WTC11 (cell line): ENCODE results near the gene NPTN. TPM values are rescaled to one million over a fixed set of nuclear protein-coding genes. Genes with fewer than 3 reads are reported as not detected.

ENCODE experiments used
- ATAC-seq: fragments of 200-7000 bp; cut with Tn5 transposase; 2 replicates; pipeline ENCODE4 v1.10.0; 2021; ENCODE audit warnings: mild to moderate bottlenecking, moderate library complexity
- CTCF ChIA-PET: fragments of 300-600 bp; sonication (Branson Sonifier 250); formaldehyde crosslinking; loops from one replicate; lab custom pipeline; 2021; ENCODE audit warnings: antibody characterized with exemption; lab: Charles Lee
- POLR2A ChIA-PET: fragments of 350-600 bp; sonication (Branson Sonifier 250); formaldehyde crosslinking; loops from one replicate; lab custom pipeline; 2021; ENCODE audit warnings: antibody characterized with exemption; lab: Charles Lee
- DNase-seq: peaks from one replicate; pipeline ENCODE4 v3.0.0; 2021; ENCODE audit warnings: low spot score
- H3K27ac Mint-ChIP-seq: 2 replicates; pipeline ENCODE4 v1.8.0; 2021; ENCODE audit warnings: mixed read lengths
- H3K27me3 Mint-ChIP-seq: 2 replicates; pipeline ENCODE4 v1.8.0; 2021; ENCODE audit warnings: low read depth, mild to moderate bottlenecking, moderate library complexity, mixed read lengths
- H3K36me3 Mint-ChIP-seq: 2 replicates; pipeline ENCODE4 v1.8.0; 2021; ENCODE audit warnings: mixed read lengths
- H3K4me1 Mint-ChIP-seq: 2 replicates; pipeline ENCODE4 v1.8.0; 2022; ENCODE audit warnings: mixed read lengths
- H3K4me3 Mint-ChIP-seq: 2 replicates; pipeline ENCODE4 v1.8.0; 2021; ENCODE audit warnings: mild to moderate bottlenecking, moderate library complexity, mixed read lengths
- H3K9me3 Mint-ChIP-seq: 2 replicates; pipeline ENCODE4 v1.8.0; 2021; ENCODE audit warnings: mixed read lengths
- MXD4 ChIP-seq: fragments of 250-450 bp; sonication (Bioruptor Pico); IDR thresholded peaks from 2 replicates; pipeline ENCODE4 v1.8.0; 2021; ENCODE audit warnings: mild to moderate bottlenecking, moderate library complexity, borderline replicate concordance
- MYBL2 ChIP-seq: sonication (generic); formaldehyde crosslinking; IDR thresholded peaks from 2 replicates; pipeline ENCODE4 v1.8.1; 2023; ENCODE audit warnings: mild to moderate bottlenecking, moderate library complexity, missing genetic modification reagents
- NFYB ChIP-seq: sonication (generic); formaldehyde crosslinking; conservative IDR thresholded peaks from 2 replicates; pipeline ENCODE4 v1.8.0; 2022; ENCODE audit warnings: low read depth, missing genetic modification reagents
- RORB ChIP-seq: fragments of 250-450 bp; sonication (Bioruptor Pico); IDR thresholded peaks from 2 replicates; pipeline ENCODE4 v1.9.0; 2021; ENCODE audit warnings: mild to moderate bottlenecking
- TP53 ChIP-seq: sonication (generic); formaldehyde crosslinking; IDR thresholded peaks from 2 replicates; pipeline ENCODE4 v1.8.1; 2023; ENCODE audit warnings: mild to moderate bottlenecking, missing genetic modification reagents
- ZNF219 ChIP-seq: sonication (generic); formaldehyde crosslinking; IDR thresholded peaks from 2 replicates; pipeline ENCODE4 v1.8.0; 2023; ENCODE audit warnings: missing genetic modification reagents, mild to moderate bottlenecking, borderline replicate concordance
- ZNF232 ChIP-seq: sonication (generic); formaldehyde crosslinking; IDR thresholded peaks from 2 replicates; pipeline ENCODE4 v1.8.0; 2022; ENCODE audit warnings: mild to moderate bottlenecking, missing genetic modification reagents
- ZNF423 ChIP-seq: fragments of 250-450 bp; sonication (Bioruptor Pico); IDR thresholded peaks from 2 replicates; pipeline ENCODE4 v2.1.2; 2022; ENCODE audit warnings: mild to moderate bottlenecking, moderate library complexity
- total RNA-seq: library from RNA; stranded (reverse); gene quantifications from 3 replicates; pipeline ENCODE4 v1.2.3, GENCODE V29; 2021
- TF ChIP-seq, protein P1 (sequence below): sonication (generic); formaldehyde crosslinking; IDR thresholded peaks from 2 replicates; pipeline ENCODE4 v1.8.0; 2022; ENCODE audit warnings: mild to moderate bottlenecking, missing genetic modification reagents
- TF ChIP-seq, protein P2 (sequence below): sonication (generic); formaldehyde crosslinking; IDR thresholded peaks from 2 replicates; pipeline ENCODE4 v1.8.0; 2023; ENCODE audit warnings: missing genetic modification reagents
- TF ChIP-seq, protein P3 (sequence below): fragments of 250-450 bp; sonication (Bioruptor Pico); IDR thresholded peaks from 2 replicates; pipeline ENCODE4 v1.9.0; 2021; ENCODE audit warnings: moderate library complexity, mild to moderate bottlenecking, inconsistent platforms, borderline replicate concordance
- TF ChIP-seq, protein P4 (sequence below): sonication (generic); formaldehyde crosslinking; IDR thresholded peaks from 2 replicates; pipeline ENCODE4 v1.8.1; 2022; ENCODE audit warnings: missing genetic modification reagents, borderline replicate concordance
- TF ChIP-seq, protein P5 (sequence below): sonication (generic); formaldehyde crosslinking; IDR thresholded peaks from 2 replicates; pipeline ENCODE4 v1.8.1; 2023; ENCODE audit warnings: mild to moderate bottlenecking, missing genetic modification reagents, borderline replicate concordance
- TF ChIP-seq, protein P6 (sequence below): fragments of 250-450 bp; sonication (Bioruptor Pico); IDR thresholded peaks from 2 replicates; pipeline ENCODE4 v1.8.0; 2021; ENCODE audit warnings: mild to moderate bottlenecking

Gene NPTN
- total RNA-seq, 1 experiment from 2014 or later: 116 TPM

DNA sequence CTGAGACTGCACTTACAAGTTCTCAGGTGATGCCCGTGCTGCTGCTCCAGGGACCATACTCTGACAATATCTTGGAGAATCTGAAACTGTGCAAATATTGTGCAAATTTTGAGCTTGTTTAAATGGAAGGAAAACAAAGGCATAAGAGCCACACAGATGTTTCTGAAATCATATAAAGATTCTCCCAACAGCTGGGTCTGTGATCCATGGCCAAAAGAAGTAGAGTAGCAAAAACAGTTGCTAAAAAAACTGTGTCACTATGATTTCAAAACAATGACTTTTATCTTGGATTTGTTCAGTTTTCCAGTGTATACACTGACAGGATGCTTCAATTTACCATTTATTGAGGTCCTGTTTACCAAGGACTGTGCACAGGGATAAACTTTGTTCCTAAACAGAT lies 25.3 kb downstream of the NPTN start:
- no peak for TF ChIP-seq MXD4
- TF ChIP-seq ZNF219: no peak
- TF ChIP-seq, protein P1, sequence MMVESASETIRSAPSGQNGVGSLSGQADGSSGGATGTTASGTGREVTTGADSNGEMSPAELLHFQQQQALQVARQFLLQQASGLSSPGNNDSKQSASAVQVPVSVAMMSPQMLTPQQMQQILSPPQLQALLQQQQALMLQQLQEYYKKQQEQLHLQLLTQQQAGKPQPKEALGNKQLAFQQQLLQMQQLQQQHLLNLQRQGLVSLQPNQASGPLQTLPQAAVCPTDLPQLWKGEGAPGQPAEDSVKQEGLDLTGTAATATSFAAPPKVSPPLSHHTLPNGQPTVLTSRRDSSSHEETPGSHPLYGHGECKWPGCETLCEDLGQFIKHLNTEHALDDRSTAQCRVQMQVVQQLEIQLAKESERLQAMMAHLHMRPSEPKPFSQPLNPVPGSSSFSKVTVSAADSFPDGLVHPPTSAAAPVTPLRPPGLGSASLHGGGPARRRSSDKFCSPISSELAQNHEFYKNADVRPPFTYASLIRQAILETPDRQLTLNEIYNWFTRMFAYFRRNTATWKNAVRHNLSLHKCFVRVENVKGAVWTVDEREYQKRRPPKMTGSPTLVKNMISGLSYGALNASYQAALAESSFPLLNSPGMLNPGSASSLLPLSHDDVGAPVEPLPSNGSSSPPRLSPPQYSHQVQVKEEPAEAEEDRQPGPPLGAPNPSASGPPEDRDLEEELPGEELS (CRISPR knock-in tag): no peak
- TF ChIP-seq ZNF423 (CRISPR knock-in tag): no peak
- TF ChIP-seq, protein P2, sequence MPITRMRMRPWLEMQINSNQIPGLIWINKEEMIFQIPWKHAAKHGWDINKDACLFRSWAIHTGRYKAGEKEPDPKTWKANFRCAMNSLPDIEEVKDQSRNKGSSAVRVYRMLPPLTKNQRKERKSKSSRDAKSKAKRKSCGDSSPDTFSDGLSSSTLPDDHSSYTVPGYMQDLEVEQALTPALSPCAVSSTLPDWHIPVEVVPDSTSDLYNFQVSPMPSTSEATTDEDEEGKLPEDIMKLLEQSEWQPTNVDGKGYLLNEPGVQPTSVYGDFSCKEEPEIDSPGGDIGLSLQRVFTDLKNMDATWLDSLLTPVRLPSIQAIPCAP (CRISPR knock-in tag): no peak
- Mint-ChIP-seq H3K9me3 (no peaks in the 10 kb centered on the region), H3K4me3 (no peak overlapping the region), H3K27me3 (0 out of 2 replicates have a peak, but pooled peaks cover 2% of the 10 kb centered on the region), H3K36me3 (no peaks in the 10 kb centered on the region), H3K27ac (no peak overlapping the region), H3K4me1 (peaks cover 44% of the 10 kb centered on the region)
- DNase-seq: no peak
- ChIA-PET CTCF (interaction anchor here (2.6 to 10.5 kb wide), 2 partner anchors 28 to 96 kb away, joined by 12 to 74 read pairs; no protein-coding TSS in a partner anchor), POLR2A (no interaction called here)
- no peak for ATAC-seq

DNA sequence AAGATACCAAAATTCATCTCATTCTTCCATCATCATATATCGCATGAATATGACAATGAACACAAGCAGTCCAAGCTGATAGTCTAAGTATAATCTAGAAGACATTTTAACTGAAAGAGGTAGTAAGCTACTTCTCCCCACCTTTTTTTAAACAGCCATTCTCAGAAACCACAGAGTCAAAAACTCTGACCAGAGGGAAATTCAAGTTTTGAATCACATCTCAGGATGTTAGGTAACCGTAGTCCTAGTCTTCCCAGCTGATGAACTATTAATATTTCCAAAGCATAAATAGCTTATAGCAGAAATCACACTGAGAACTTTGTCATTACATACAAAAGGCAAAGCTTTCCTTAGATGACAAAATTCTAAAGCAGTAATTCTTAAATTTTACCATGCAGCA lies 25.8 kb downstream of the NPTN start:
- TF ChIP-seq NFYB (CRISPR knock-in tag) (no peak), RORB (CRISPR knock-in tag) (no peak), ZNF232 (CRISPR knock-in tag) (no peak), MYBL2 (CRISPR knock-in tag) (no peak)
- TF ChIP-seq, protein P3, sequence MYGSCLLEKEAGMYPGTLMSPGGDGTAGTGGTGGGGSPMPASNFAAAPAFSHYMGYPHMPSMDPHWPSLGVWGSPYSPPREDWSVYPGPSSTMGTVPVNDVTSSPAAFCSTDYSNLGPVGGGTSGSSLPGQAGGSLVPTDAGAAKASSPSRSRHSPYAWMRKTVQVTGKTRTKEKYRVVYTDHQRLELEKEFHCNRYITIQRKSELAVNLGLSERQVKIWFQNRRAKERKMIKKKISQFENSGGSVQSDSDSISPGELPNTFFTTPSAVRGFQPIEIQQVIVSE (CRISPR knock-in tag): no peak
- TF ChIP-seq, protein P1 (CRISPR knock-in tag): no peak
- no peak for DNase-seq
- Mint-ChIP-seq H3K36me3 (no peaks in the 10 kb centered on the region), H3K9me3 (no peaks in the 10 kb centered on the region), H3K4me3 (no peak overlapping the region), H3K4me1 (peaks cover 44% of the 10 kb centered on the region), H3K27ac (no peak overlapping the region), H3K27me3 (0 out of 2 replicates have a peak, but pooled peaks cover 2% of the 10 kb centered on the region)
- no peak for ATAC-seq
- ChIA-PET CTCF (interaction anchor here (1.8 to 10.5 kb wide), 3 partner anchors 28 to 97 kb away, joined by 7 to 74 read pairs (median 12); no protein-coding TSS in a partner anchor), POLR2A (no interaction called here)

DNA sequence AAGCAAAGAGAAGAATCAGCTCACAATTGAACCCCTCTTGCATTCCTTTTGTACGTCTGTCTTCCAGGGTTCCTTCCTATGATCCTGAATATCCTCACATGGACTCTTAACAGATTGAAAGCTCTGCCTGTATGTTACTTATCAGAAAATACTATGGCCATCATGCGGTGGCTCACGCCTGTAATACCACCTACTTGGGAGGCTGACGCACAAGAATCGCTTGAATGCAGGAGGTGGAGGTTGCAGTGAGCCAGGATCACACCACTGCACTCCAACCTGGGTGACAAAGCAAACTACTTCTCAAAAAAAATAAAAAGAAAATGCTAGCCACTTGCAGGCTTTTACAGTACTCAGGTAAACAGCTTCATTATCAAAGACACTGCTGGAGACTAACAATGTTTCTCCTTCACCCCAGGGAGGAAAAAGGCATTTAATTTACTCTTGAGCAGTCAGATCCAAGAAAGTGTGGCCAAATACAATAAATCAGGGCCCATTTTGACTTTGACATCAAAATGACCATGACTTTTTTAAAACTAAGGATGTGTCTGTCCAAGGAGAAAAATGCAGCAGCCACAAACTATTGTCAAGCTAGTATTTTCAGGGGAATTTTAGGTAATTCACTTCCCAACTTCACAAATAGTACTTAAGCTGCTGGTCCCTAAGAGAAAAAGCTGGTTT lies 27.3 kb downstream of the NPTN start:
- Mint-ChIP-seq H3K9me3 (no peaks in the 10 kb centered on the region), H3K27me3 (0 out of 2 replicates have a peak, but pooled peaks cover 2% of the 10 kb centered on the region), H3K36me3 (no peaks in the 10 kb centered on the region), H3K4me1 (peaks cover 39% of the 10 kb centered on the region), H3K27ac (peak overlapping the region; percentile 52), H3K4me3 (no peak overlapping the region)
- DNase-seq: no peak
- ChIA-PET POLR2A (interaction anchor here (0.9 kb wide), 1 partner anchor 18 kb away, joined by 3 read pairs; no protein-coding TSS in a partner anchor), CTCF (interaction anchor here (1.0 to 10.5 kb wide), 6 partner anchors 18 to 98 kb away, joined by 3 to 74 read pairs (median 6); partner anchors contain the start of gene NPTN)
- TF ChIP-seq, protein P4, sequence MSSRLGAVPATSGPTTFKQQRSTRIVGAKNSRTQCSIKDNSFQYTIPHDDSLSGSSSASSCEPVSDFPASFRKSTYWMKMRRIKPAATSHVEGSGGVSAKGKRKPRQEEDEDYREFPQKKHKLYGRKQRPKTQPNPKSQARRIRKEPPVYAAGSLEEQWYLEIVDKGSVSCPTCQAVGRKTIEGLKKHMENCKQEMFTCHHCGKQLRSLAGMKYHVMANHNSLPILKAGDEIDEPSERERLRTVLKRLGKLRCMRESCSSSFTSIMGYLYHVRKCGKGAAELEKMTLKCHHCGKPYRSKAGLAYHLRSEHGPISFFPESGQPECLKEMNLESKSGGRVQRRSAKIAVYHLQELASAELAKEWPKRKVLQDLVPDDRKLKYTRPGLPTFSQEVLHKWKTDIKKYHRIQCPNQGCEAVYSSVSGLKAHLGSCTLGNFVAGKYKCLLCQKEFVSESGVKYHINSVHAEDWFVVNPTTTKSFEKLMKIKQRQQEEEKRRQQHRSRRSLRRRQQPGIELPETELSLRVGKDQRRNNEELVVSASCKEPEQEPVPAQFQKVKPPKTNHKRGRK (CRISPR knock-in tag): no peak
- TF ChIP-seq, protein P3 (CRISPR knock-in tag): no peak
- TF ChIP-seq, protein P5, sequence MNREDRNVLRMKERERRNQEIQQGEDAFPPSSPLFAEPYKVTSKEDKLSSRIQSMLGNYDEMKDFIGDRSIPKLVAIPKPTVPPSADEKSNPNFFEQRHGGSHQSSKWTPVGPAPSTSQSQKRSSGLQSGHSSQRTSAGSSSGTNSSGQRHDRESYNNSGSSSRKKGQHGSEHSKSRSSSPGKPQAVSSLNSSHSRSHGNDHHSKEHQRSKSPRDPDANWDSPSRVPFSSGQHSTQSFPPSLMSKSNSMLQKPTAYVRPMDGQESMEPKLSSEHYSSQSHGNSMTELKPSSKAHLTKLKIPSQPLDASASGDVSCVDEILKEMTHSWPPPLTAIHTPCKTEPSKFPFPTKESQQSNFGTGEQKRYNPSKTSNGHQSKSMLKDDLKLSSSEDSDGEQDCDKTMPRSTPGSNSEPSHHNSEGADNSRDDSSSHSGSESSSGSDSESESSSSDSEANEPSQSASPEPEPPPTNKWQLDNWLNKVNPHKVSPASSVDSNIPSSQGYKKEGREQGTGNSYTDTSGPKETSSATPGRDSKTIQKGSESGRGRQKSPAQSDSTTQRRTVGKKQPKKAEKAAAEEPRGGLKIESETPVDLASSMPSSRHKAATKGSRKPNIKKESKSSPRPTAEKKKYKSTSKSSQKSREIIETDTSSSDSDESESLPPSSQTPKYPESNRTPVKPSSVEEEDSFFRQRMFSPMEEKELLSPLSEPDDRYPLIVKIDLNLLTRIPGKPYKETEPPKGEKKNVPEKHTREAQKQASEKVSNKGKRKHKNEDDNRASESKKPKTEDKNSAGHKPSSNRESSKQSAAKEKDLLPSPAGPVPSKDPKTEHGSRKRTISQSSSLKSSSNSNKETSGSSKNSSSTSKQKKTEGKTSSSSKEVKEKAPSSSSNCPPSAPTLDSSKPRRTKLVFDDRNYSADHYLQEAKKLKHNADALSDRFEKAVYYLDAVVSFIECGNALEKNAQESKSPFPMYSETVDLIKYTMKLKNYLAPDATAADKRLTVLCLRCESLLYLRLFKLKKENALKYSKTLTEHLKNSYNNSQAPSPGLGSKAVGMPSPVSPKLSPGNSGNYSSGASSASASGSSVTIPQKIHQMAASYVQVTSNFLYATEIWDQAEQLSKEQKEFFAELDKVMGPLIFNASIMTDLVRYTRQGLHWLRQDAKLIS (CRISPR knock-in tag): no peak
- TF ChIP-seq NFYB (CRISPR knock-in tag) (no peak), TP53 (CRISPR knock-in tag) (no peak)
- TF ChIP-seq, protein P6, sequence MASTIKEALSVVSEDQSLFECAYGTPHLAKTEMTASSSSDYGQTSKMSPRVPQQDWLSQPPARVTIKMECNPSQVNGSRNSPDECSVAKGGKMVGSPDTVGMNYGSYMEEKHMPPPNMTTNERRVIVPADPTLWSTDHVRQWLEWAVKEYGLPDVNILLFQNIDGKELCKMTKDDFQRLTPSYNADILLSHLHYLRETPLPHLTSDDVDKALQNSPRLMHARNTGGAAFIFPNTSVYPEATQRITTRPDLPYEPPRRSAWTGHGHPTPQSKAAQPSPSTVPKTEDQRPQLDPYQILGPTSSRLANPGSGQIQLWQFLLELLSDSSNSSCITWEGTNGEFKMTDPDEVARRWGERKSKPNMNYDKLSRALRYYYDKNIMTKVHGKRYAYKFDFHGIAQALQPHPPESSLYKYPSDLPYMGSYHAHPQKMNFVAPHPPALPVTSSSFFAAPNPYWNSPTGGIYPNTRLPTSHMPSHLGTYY: no peak
- peak; percentile 68 for ATAC-seq
